ENCODE data around the gene TMEM242. TPM values are rescaled to one million over a fixed set of nuclear protein-coding genes. Genes with fewer than 3 reads are reported as not detected.
"Not testable (repeated sequence)": the region's sequence is repeated elsewhere in the genome, so short reads cannot be mapped to it uniquely, and the experiment has no call there.

The TMEM242 gene
- 3.2 and 3.3 TPM in 2 replicates for total RNA-seq (2014; rRNA removed; shearing (Covaris generic); ENCODE audit: low replicate concordance)

DNA sequence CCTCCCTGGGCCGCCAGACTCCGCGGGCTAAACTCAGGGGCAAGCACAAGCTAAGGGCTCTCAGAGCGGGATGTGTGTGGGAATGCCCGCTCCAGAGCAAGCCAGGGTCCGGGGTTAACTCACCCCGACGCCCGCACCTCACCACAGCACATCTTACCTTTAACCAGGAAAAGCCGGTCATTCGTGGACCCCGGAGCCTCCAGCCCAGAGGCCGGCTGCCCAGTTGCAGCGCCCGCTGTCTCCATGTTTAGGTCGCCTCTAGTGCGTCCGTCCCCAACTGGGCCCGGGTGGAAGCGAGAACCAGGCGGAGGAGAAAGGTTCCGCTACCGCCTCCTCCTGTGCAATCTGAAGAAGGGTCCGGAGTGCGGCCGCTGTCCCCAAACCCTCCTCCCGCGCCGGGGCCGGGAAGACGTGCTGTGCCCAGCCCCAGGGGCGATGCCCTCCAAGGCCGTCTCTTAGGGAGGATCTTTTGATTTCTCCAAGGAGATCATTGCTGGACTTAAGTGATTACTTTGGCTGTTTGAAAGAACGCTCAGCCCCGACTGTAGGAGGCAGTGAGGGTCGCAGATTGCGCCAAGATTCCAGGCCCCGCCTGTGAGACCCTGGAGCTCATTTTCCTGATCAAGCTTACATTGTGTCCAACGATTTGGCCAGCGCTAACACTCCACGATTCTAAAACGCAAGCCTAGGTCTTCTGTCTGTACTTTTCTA lies at the start of gene TMEM242:
TMEM242 (minus strand) TSS at position 265 of the 711 bp plus-strand sequence; CDS start at position 245, 20 bp downstream.
- in situ Hi-C loops (cut with HindIII; ENCODE audit: low pct_unique_long_range_greater_than_20kb, low sequenced_read_pairs): loop anchor here (10.0 kb wide), 1 partner anchor 341 kb away; no protein-coding TSS in a partner anchor

DNA sequence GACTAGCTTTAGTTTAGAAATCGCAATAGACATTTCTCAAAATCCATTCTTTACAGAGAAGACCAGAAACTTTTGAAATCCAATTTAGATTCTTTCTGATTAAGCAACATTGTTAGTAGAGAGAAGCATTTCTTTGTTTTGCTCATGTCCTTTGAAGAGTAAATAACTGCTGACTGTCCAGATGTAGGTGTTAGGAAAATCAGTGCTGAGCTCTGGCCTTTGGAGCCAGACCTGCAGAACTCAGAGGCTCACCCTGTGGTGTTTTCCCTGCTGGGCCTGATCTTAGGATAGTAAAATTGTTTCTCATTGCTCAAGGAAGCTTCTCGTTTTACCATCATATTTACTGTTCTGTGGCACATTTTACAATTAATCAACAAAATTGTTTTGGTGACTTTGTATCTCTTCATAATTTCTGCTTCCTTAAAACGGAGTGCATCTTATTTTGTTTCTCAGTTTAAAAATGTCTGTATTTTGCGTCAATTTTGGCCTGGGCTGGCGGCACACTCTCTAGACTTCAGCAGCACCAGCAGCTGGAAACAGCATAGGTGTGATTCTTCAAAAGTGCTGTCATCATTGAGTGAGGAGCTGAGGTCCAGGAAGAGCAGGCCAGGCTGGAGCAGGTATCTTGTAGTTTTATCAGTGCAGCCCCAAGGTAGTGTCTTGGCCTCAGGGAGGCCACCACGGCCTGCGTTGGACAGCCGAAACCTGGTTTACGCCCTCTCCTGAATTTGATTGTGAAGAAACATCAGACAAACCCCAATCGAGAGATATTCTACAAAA lies 49.4 kb upstream of the TMEM242 start:
- in situ Hi-C loops (cut with HindIII; ENCODE audit: low pct_unique_long_range_greater_than_20kb, low sequenced_read_pairs): no loop called here
- DNase-seq (ENCODE audit: low read depth): no peak

More for the DNA sequence above, at the start of gene TMEM242:
- peak; percentile 89 for DNase-seq (ENCODE audit: low read depth)

DNA sequence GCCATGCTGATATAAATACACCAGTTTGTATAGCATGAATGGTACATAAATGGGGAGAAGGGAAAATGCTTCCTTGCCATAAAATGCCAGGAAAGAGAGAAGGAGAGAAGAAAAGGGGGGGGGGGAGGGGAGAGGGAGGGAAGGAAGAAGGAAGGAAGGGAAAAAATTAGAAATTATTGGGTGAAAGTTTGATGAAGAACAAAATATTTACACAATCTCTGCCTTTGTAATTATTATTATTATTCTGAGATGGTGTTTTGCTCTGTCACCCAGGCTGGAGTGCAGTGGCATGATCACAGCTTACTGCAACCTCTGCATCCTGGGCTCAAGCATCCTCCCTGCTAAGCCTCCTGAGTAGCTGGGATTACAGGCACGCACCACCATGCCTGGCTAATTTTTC lies 47.4 kb upstream of the TMEM242 start:
- in situ Hi-C loops (cut with HindIII; ENCODE audit: low pct_unique_long_range_greater_than_20kb, low sequenced_read_pairs): no loop called here

DNA sequence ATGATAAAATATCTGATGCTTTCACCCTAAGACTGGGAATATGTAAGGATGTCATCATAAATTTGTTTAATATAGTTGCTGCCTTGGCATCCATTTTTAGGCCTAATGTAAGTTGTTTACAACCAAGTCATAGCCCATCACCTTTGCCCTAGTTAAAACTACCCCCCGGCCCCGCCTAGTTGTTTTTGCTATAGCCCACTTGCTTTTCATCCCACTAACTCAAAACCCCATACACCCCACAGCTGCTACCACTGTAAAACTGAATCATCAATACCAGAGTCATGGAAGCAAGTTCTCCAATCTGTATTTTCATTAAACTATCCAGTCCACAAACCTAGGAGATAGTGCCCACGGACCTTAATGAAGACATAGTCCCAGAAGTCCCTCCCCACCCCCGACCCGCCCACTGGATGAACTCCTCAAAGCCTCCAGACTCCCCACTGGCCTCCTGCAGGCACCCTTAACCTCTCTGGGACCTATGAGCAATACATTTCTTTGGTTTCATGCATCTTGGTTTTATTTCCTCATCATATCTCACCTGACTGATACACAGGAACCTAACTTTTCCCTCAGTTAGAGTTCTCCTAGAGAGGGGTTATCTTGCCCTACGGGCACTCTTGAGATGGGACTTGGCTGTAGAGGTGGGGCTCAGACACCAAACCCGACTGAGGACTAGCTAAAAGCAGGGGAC lies 45.2 kb upstream of the TMEM242 start:
- DNase-seq (ENCODE audit: low read depth): no peak
- in situ Hi-C loops (cut with HindIII; ENCODE audit: low pct_unique_long_range_greater_than_20kb, low sequenced_read_pairs): no loop called here

More for the DNA sequence above, 47.4 kb upstream of the TMEM242 start:
- no peak for DNase-seq (ENCODE audit: low read depth)

DNA sequence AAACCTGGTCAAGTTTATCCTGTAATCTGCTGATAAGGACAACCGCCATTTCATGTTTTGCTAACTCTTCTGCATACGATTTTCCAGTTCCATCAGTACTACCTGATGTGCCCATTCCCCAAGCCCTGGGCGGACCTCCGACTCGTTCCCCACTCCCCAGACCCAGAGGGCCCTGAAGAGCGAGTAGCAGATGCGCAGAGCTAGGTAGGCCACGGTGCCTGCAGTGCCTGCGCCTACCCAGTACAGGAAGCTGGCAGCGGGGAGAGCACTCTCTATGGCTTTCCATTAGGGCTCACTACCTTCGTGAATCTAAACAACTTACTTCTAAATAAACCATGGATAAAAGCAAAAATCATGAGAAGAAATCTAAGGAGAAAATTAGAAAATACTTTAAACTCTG lies 43.3 kb upstream of the TMEM242 start:
- DNase-seq (ENCODE audit: low read depth): no peak
- in situ Hi-C loops (cut with HindIII; ENCODE audit: low pct_unique_long_range_greater_than_20kb, low sequenced_read_pairs): no loop called here

- in situ Hi-C loops (cut with HindIII; ENCODE audit: low pct_unique_long_range_greater_than_20kb, low sequenced_read_pairs): no loop called here
- DNase-seq (ENCODE audit: low read depth): no peak
Observed at GRCh38 chr6:157364705-157365104, 41.4 kb upstream of the TMEM242 start.

GRCh38 chr6:157361886-157362285 lies 38.6 kb upstream of the TMEM242 start:
- in situ Hi-C loops (cut with HindIII; ENCODE audit: low pct_unique_long_range_greater_than_20kb, low sequenced_read_pairs): no loop called here
- DNase-seq (ENCODE audit: low read depth): no peak

GRCh38 chr6:157358287-157358686 lies 35.0 kb upstream of the TMEM242 start:
- in situ Hi-C loops (cut with HindIII; ENCODE audit: low pct_unique_long_range_greater_than_20kb, low sequenced_read_pairs): no loop called here
- no peak for DNase-seq (ENCODE audit: low read depth)

DNA sequence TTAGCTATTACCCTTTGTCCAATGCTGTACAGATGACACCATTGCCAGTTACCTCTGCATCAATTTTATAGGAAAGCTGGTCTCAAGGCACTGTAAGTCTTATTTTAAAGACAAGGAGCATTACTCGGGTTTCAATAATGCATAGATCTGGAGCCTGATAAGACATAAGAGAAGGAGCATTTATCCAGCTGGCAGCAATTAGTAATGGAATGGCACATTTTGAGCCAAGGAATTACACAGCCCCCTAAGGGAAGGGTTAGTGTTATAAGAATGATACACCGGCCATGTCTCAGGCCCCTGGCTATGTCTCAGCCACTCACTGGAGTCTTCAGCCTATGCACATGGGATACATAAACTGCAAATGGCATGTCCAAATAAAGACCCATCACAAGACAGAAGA lies 23.1 kb upstream of the TMEM242 start:
- in situ Hi-C loops (cut with HindIII; ENCODE audit: low pct_unique_long_range_greater_than_20kb, low sequenced_read_pairs): no loop called here
- no peak for DNase-seq (ENCODE audit: low read depth)

- in situ Hi-C loops (cut with HindIII; ENCODE audit: low pct_unique_long_range_greater_than_20kb, low sequenced_read_pairs): no loop called here
- DNase-seq (ENCODE audit: low read depth): no peak
Observed at GRCh38 chr6:157343732-157344131, 20.4 kb upstream of the TMEM242 start.

- in situ Hi-C loops (cut with HindIII; ENCODE audit: low pct_unique_long_range_greater_than_20kb, low sequenced_read_pairs): no loop called here
- DNase-seq (ENCODE audit: low read depth): no peak
Observed at GRCh38 chr6:157339432-157339831, 16.1 kb upstream of the TMEM242 start.

GRCh38 chr6:157337751-157338150 lies 14.4 kb upstream of the TMEM242 start:
- in situ Hi-C loops (cut with HindIII; ENCODE audit: low pct_unique_long_range_greater_than_20kb, low sequenced_read_pairs): no loop called here
- no peak for DNase-seq (ENCODE audit: low read depth)

GRCh38 chr6:157337276-157337675 lies 14.0 kb upstream of the TMEM242 start:
- in situ Hi-C loops (cut with HindIII; ENCODE audit: low pct_unique_long_range_greater_than_20kb, low sequenced_read_pairs); DNase-seq (ENCODE audit: low read depth): not testable (repeated sequence)

GRCh38 chr6:157335829-157336228 lies 12.5 kb upstream of the TMEM242 start:
- DNase-seq (ENCODE audit: low read depth): no peak
- in situ Hi-C loops (cut with HindIII; ENCODE audit: low pct_unique_long_range_greater_than_20kb, low sequenced_read_pairs): no loop called here

GRCh38 chr6:157333956-157334355 lies 10.6 kb upstream of the TMEM242 start:
- in situ Hi-C loops (cut with HindIII; ENCODE audit: low pct_unique_long_range_greater_than_20kb, low sequenced_read_pairs): no loop called here
- no peak for DNase-seq (ENCODE audit: low read depth)

- in situ Hi-C loops (cut with HindIII; ENCODE audit: low pct_unique_long_range_greater_than_20kb, low sequenced_read_pairs): no loop called here
Observed at GRCh38 chr6:157333537-157333936, 10.2 kb upstream of the TMEM242 start.

GRCh38 chr6:157332813-157333212 lies 9.5 kb upstream of the TMEM242 start:
- DNase-seq (ENCODE audit: low read depth): no peak
- in situ Hi-C loops (cut with HindIII; ENCODE audit: low pct_unique_long_range_greater_than_20kb, low sequenced_read_pairs): no loop called here

More at GRCh38 chr6:157333537-157333936, 10.2 kb upstream of the TMEM242 start:
- no peak for DNase-seq (ENCODE audit: low read depth)

GRCh38 chr6:157330831-157331230 lies 7.5 kb upstream of the TMEM242 start:
- DNase-seq (ENCODE audit: low read depth): no peak
- in situ Hi-C loops (cut with HindIII; ENCODE audit: low pct_unique_long_range_greater_than_20kb, low sequenced_read_pairs): no loop called here

DNA sequence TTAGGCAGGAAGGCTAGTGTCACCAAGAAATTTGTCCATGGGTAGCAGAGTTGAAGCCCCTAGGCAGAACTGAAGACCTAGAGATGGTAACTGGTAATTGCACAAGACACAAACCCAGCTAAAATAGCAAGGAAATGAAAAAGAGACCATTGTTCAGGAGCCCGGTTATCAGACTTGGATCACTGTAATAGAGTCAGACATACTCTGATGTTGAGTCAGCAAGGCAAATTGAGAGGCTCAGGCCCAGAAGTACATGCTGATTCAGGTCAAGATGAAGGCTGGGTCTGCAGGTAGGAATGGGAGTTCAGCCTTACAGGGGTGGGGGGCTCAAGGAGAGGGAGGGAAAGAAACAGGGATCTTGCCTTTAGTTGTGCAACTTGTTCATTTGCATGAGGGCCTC lies 6.5 kb upstream of the TMEM242 start:
- in situ Hi-C loops (cut with HindIII; ENCODE audit: low pct_unique_long_range_greater_than_20kb, low sequenced_read_pairs): loop anchor here (10.0 kb wide), 1 partner anchor 335 kb away; no protein-coding TSS in a partner anchor
- no peak for DNase-seq (ENCODE audit: low read depth)

All from Caki2 (cell line).